HEK293T (cell line): ENCODE results near the gene CACNG6.

Experiments
- FOXA1 ChIP-seq: fragments of 450-650 bp; IDR thresholded peaks from 2 replicates; pipeline ENCODE4 v1.6.1; 2016; ENCODE audit warnings: mild to moderate bottlenecking
- FOXK2 ChIP-seq: fragments of 450-650 bp; IDR thresholded peaks from 2 replicates; pipeline ENCODE4 v1.6.1; 2016; ENCODE audit warnings: mild to moderate bottlenecking
- FOXM1 ChIP-seq: fragments of 450-650 bp; IDR thresholded peaks from 2 replicates; pipeline ENCODE4 v1.6.1; 2017; ENCODE audit warnings: mild to moderate bottlenecking, borderline replicate concordance
- HDGF ChIP-seq: fragments of 450-650 bp; IDR thresholded peaks from 2 replicates; pipeline ENCODE4 v1.6.1; 2017; ENCODE audit warnings: antibody characterized with exemption, borderline replicate concordance
- L3MBTL2 ChIP-seq: fragments of 450-650 bp; conservative IDR thresholded peaks from 2 replicates; pipeline ENCODE4 v1.6.1; 2016; ENCODE audit warnings: mild to moderate bottlenecking
- LEF1 ChIP-seq: fragments of 450-650 bp; IDR thresholded peaks from 2 replicates; pipeline ENCODE4 v1.6.1; 2017; ENCODE audit warnings: mild to moderate bottlenecking, borderline replicate concordance
- NFRKB ChIP-seq: fragments of 450-650 bp; IDR thresholded peaks from 2 replicates; pipeline ENCODE4 v1.6.1; 2016; ENCODE audit warnings: mild to moderate bottlenecking, moderate library complexity
- PKNOX1 ChIP-seq: fragments of 450-650 bp; IDR thresholded peaks from 2 replicates; pipeline ENCODE4 v1.6.1; 2016
- SP1 ChIP-seq: fragments of 450-650 bp; IDR thresholded peaks from 2 replicates; pipeline ENCODE4 v1.6.1; 2017
- SUZ12 ChIP-seq: fragments of 450-650 bp; IDR thresholded peaks from 2 replicates; pipeline ENCODE4 v1.6.1; 2016; ENCODE audit warnings: mild to moderate bottlenecking
- ZNF384 ChIP-seq: fragments of 450-650 bp; IDR thresholded peaks from 2 replicates; pipeline ENCODE4 v1.6.1; 2016

GRCh38 chr19:53971673-53972072 lies 19.8 kb upstream of the CACNG6 start:
- TF ChIP-seq SUZ12: no peak
- TF ChIP-seq L3MBTL2: no peak
- no peak for TF ChIP-seq SP1
- no peak for TF ChIP-seq LEF1
- no peak for TF ChIP-seq HDGF
- TF ChIP-seq PKNOX1: no peak
- no peak for TF ChIP-seq ZNF384
- TF ChIP-seq FOXK2: no peak
- TF ChIP-seq NFRKB: no peak
- no peak for TF ChIP-seq FOXM1
- no peak for TF ChIP-seq FOXA1
